OCI-LY1 (cell line): ENCODE data around the gene ADSL.

Source experiments
- H2AFZ ChIP-seq: fragments of 200-600 bp; sonication (generic), shearing (Covaris generic); 2 replicates; pipeline ENCODE4 v1.6.0; 2014; ENCODE audit warnings: antibody characterized with exemption, mild to moderate bottlenecking, low read length
- H3F3A ChIP-seq: fragments of 200-600 bp; sonication (generic), shearing (Covaris generic); 2 replicates; pipeline ENCODE4 v1.6.0; 2014; ENCODE audit warnings: mild to moderate bottlenecking, antibody characterized with exemption, low read length, moderate library complexity; ENCODE audit not compliant: insufficient read depth
- H3K27ac ChIP-seq: fragments of 200-600 bp; sonication (generic); 2 replicates; pipeline ENCODE4 v1.5.1; 2014; ENCODE audit warnings: low read length, mixed run types, mild to moderate bottlenecking, low read depth; ENCODE audit not compliant: poor library complexity, severe bottlenecking
- H3K27me3 ChIP-seq: fragments of 200-600 bp; sonication (generic); 2 replicates; pipeline ENCODE4 v1.6.0; 2014; ENCODE audit warnings: antibody characterized with exemption, mild to moderate bottlenecking, low read length, moderate library complexity; ENCODE audit not compliant: insufficient read depth
- H3K36me3 ChIP-seq: fragments of 200-600 bp; sonication (generic); 2 replicates; pipeline ENCODE4 v1.6.1; 2014; ENCODE audit warnings: mild to moderate bottlenecking, antibody characterized with exemption, low read length, moderate library complexity, mixed read lengths; ENCODE audit not compliant: insufficient read depth
- H3K4me1 ChIP-seq: fragments of 200-600 bp; sonication (generic); 2 replicates; pipeline ENCODE4 v1.5.1; 2014; ENCODE audit warnings: mild to moderate bottlenecking, low read length, moderate library complexity; ENCODE audit not compliant: insufficient read depth, severe bottlenecking
- H3K4me2 ChIP-seq: fragments of 200-600 bp; sonication (generic), shearing (Covaris generic); 2 replicates; pipeline ENCODE4 v1.6.1; 2014; ENCODE audit warnings: low read length
- H3K4me3 ChIP-seq: fragments of 200-600 bp; sonication (generic); 2 replicates; pipeline ENCODE4 v1.5.1; 2014; ENCODE audit warnings: low read length, low read depth, mild to moderate bottlenecking, mixed read lengths; ENCODE audit not compliant: poor library complexity, severe bottlenecking
- H3K79me2 ChIP-seq: fragments of 200-600 bp; shearing (Covaris generic); 2 replicates; pipeline ENCODE4 v1.6.1; 2016; ENCODE audit warnings: mixed run types, low read length, mixed read lengths; ENCODE audit not compliant: insufficient read depth
- H3K9ac ChIP-seq: fragments of 200-600 bp; sonication (generic), shearing (Covaris generic); 2 replicates; pipeline ENCODE4 v1.6.1; 2014; ENCODE audit warnings: mild to moderate bottlenecking, low read length, mixed read lengths
- H3K9me2 ChIP-seq: fragments of 200-600 bp; sonication (generic), shearing (Covaris generic); 2 replicates; pipeline ENCODE4 v1.6.1; 2014; ENCODE audit warnings: low read depth, mild to moderate bottlenecking, low read length, mixed read lengths
- H3K9me3 ChIP-seq: fragments of 200-600 bp; shearing (Covaris generic); 2 replicates; pipeline ENCODE4 v1.6.1; 2014; ENCODE audit warnings: low read length, mixed read lengths
- H4K20me1 ChIP-seq: fragments of 200-600 bp; sonication (generic), shearing (Covaris generic); 2 replicates; pipeline ENCODE4 v1.6.0; 2016; ENCODE audit warnings: mild to moderate bottlenecking, low read length; ENCODE audit not compliant: insufficient read depth
- CTCF ChIP-seq: fragments of 200-600 bp; sonication (generic), shearing (Covaris generic); IDR thresholded peaks from 2 replicates; pipeline ENCODE4 v1.5.1; 2017; ENCODE audit warnings: mild to moderate bottlenecking, antibody characterized with exemption, low read length, moderate library complexity, mixed read lengths
- EZH2 ChIP-seq: fragments of 200-600 bp; sonication (generic), shearing (Covaris generic); IDR thresholded peaks from 2 replicates; pipeline ENCODE4 v1.8.0; 2017; ENCODE audit warnings: borderline replicate concordance, mixed run types, mild to moderate bottlenecking, antibody characterized with exemption, low read length, moderate library complexity, mixed read lengths

Gene ADSL

DNA sequence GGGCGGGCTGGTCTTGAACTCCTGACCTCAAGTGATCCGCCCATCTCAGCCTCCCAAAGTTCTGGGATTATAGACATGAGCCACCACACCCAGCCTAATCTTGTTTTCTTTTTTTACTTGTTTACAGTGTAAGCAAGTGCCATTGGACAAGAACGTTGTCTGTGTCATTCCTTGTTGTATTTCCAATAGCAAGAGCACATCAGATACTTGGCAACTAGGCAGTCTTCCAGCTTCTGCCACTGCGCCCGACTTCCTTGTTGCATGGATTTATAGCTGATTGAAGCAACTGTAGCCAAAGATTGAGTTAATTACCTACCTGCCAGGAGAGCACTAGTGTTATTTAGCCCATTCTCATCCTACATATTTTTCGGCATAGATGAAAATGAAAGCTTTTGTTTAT lies 21.0 kb downstream of the ADSL start:
- Histone ChIP-seq H3K9me2 (no peaks in the 10 kb centered on the region), H3K27me3 (no peaks in the 10 kb centered on the region), H3K9me3 (no peaks in the 10 kb centered on the region), H3K27ac (no peak overlapping the region), H3F3A (peaks cover 8% of the 10 kb centered on the region), H3K4me2 (no peak overlapping the region), H3K4me3 (no peak overlapping the region), H2AFZ (no peak overlapping the region), H3K4me1 (peaks cover 9% of the 10 kb centered on the region), H4K20me1 (no peaks in the 10 kb centered on the region), H3K36me3 (peaks cover 70% of the 10 kb centered on the region), H3K79me2 (peaks cover 8% of the 10 kb centered on the region; the same call in 1 of the 2 replicates), H3K9ac (no peak overlapping the region)
- TF ChIP-seq CTCF (no peak), EZH2 (no peak)

- H3K36me3 ChIP-seq = peaks cover 69% of the 10 kb centered on the region
- H3F3A ChIP-seq = peaks cover 9% of the 10 kb centered on the region
- H3K4me3 ChIP-seq = no peak overlapping the region
- H3K9me2 ChIP-seq = no peaks in the 10 kb centered on the region
- H3K27ac ChIP-seq = no peak overlapping the region
- no peak overlapping the region for H3K9ac ChIP-seq
- no peaks in the 10 kb centered on the region for H4K20me1 ChIP-seq
- H3K79me2 ChIP-seq = peaks cover 10% of the 10 kb centered on the region; the same call in 1 of the 2 replicates
- H3K9me3 ChIP-seq = no peaks in the 10 kb centered on the region
- H3K4me2 ChIP-seq = no peak overlapping the region
- no peak overlapping the region for H2AFZ ChIP-seq
- H3K4me1 ChIP-seq = peaks cover 16% of the 10 kb centered on the region
- no peak for TF ChIP-seq CTCF
- TF ChIP-seq EZH2 = no peak
- H3K27me3 ChIP-seq = no peaks in the 10 kb centered on the region
These were observed 21.7 kb downstream of the ADSL start for GRCh38 chr22:40368016-40368415.

DNA sequence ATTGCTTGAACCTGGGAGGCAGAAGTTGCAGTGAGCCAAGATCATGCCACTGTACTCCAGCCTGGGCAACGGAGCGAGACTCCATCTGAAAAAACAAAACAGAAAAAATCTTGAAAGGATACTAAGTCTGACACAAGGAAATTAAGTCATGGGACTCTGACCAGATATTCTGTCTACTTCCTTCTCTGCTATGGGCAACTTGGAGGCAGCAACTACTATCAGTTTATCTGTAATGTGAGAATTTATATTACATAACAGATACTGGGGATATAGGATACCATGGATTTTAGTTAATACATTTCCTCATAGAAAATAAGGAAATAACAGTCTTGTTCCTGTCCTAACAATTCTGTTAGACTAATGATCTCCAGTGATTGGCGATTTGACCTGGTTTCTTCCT lies 22.5 kb downstream of the ADSL start:
- peaks cover 9% of the 10 kb centered on the region for H3F3A ChIP-seq
- no peaks in the 10 kb centered on the region for H3K9me3 ChIP-seq
- no peaks in the 10 kb centered on the region for H4K20me1 ChIP-seq
- H3K79me2 ChIP-seq = peaks cover 10% of the 10 kb centered on the region; the same call in 1 of the 2 replicates
- no peaks in the 10 kb centered on the region for H3K9me2 ChIP-seq
- H3K9ac ChIP-seq = no peak overlapping the region
- no peaks in the 10 kb centered on the region for H3K27me3 ChIP-seq
- TF ChIP-seq CTCF (no peak), EZH2 (no peak)
- no peak overlapping the region for H2AFZ ChIP-seq
- H3K4me2 ChIP-seq = no peak overlapping the region
- peaks cover 66% of the 10 kb centered on the region for H3K36me3 ChIP-seq
- peaks cover 18% of the 10 kb centered on the region for H3K4me1 ChIP-seq
- H3K4me3 ChIP-seq = no peak overlapping the region
- no peak overlapping the region for H3K27ac ChIP-seq
